ENCODE results near the gene GAK. TPM values are rescaled to one million over a fixed set of nuclear protein-coding genes. Genes with fewer than 3 reads are reported as not detected.

GAK gene
- total RNA-seq, 2 donors from 2014 or later: 104 to 121 TPM

GRCh38 chr4:898123-898522 is 34.0 kb downstream of the GAK start:
- Histone ChIP-seq H3K27ac (ENCODE audit: low read depth, low read length) (no peak overlapping the region), H3K36me3 (ENCODE audit: control insufficient read depth, insufficient read depth, low read length) (peaks cover 9% of the 10 kb centered on the region), H3K27me3 (ENCODE audit: control insufficient read depth, insufficient read depth, low read length, poor library complexity, severe bottlenecking) (no peaks in the 10 kb centered on the region), H3K4me1 (ENCODE audit: control insufficient read depth, insufficient read depth, low read length) (no peaks in the 10 kb centered on the region), H3K9ac (ENCODE audit: extremely low read depth, low read length, poor library complexity, severe bottlenecking) (no peak overlapping the region), H3K9me3 (ENCODE audit: control insufficient read depth, low read length) (no peaks in the 10 kb centered on the region), H3K4me3 (ENCODE audit: low read length) (no peak overlapping the region)
- DNase-seq: no peak
- Mint-ChIP-seq H3K36me3 (ENCODE audit: low read depth) (peaks cover 44% of the 10 kb centered on the region), H3K27ac (no peak overlapping the region), H3K9me3 (no peaks in the 10 kb centered on the region), H3K4me1 (peaks cover 5% of the 10 kb centered on the region), H3K27me3 (ENCODE audit: insufficient read depth) (no peaks in the 10 kb centered on the region), H3K4me3 (no peak overlapping the region)
- no peak for TF ChIP-seq CTCF (conservative IDR thresholded peaks at IDR 0.05)
- 97% methylated on average over 9 to 15 of the region's 15 CpGs for WGBS, 2 experiments (ENCODE audit: insufficient coverage in 1 of 2, insufficient read length in 1 of 2)

GRCh38 chr4:896630-897029 is 35.5 kb downstream of the GAK start:
- no peak overlapping the region for H3K27ac ChIP-seq (ENCODE audit: low read depth, low read length)
- H3K27me3 ChIP-seq (ENCODE audit: control insufficient read depth, insufficient read depth, low read length, poor library complexity, severe bottlenecking): no peaks in the 10 kb centered on the region
- no peaks in the 10 kb centered on the region for H3K9me3 Mint-ChIP-seq
- peaks cover 41% of the 10 kb centered on the region for H3K36me3 Mint-ChIP-seq (ENCODE audit: low read depth)
- H3K4me1 Mint-ChIP-seq: no peaks in the 10 kb centered on the region
- no peak overlapping the region for H3K9ac ChIP-seq (ENCODE audit: extremely low read depth, low read length, poor library complexity, severe bottlenecking)
- no peaks in the 10 kb centered on the region for H3K4me1 ChIP-seq (ENCODE audit: control insufficient read depth, insufficient read depth, low read length)
- no peak for DNase-seq
- H3K36me3 ChIP-seq (ENCODE audit: control insufficient read depth, insufficient read depth, low read length): peaks cover 13% of the 10 kb centered on the region
- no peaks in the 10 kb centered on the region for H3K27me3 Mint-ChIP-seq (ENCODE audit: insufficient read depth)
- no peak for TF ChIP-seq CTCF (conservative IDR thresholded peaks at IDR 0.05)
- peak overlapping the region; percentile 80 for H3K27ac Mint-ChIP-seq
- no peak overlapping the region for H3K4me3 Mint-ChIP-seq
- H3K4me3 ChIP-seq (ENCODE audit: low read length): no peak overlapping the region
- no peaks in the 10 kb centered on the region for H3K9me3 ChIP-seq (ENCODE audit: control insufficient read depth, low read length)
- WGBS, 2 experiments (ENCODE audit: insufficient coverage in 1 of 2, insufficient read length in 1 of 2): 94 to 95% methylated on average over 17 to 20 of the region's 20 CpGs

GRCh38 chr4:896216-896615 is 35.9 kb downstream of the GAK start:
- H3K36me3 Mint-ChIP-seq (ENCODE audit: low read depth): peaks cover 40% of the 10 kb centered on the region
- H3K27me3 ChIP-seq (ENCODE audit: control insufficient read depth, insufficient read depth, low read length, poor library complexity, severe bottlenecking): no peaks in the 10 kb centered on the region
- no peaks in the 10 kb centered on the region for H3K9me3 Mint-ChIP-seq
- H3K4me3 Mint-ChIP-seq: no peak overlapping the region
- H3K27ac Mint-ChIP-seq: no peak overlapping the region
- TF ChIP-seq CTCF (conservative IDR thresholded peaks at IDR 0.05): peak; percentile 62
- no peak overlapping the region for H3K4me3 ChIP-seq (ENCODE audit: low read length)
- no peaks in the 10 kb centered on the region for H3K4me1 Mint-ChIP-seq
- peaks cover 13% of the 10 kb centered on the region for H3K36me3 ChIP-seq (ENCODE audit: control insufficient read depth, insufficient read depth, low read length)
- WGBS, 2 experiments (ENCODE audit: insufficient coverage in 1 of 2, insufficient read length in 1 of 2): 95% methylated on average over 8 to 13 of the region's 13 CpGs
- H3K4me1 ChIP-seq (ENCODE audit: control insufficient read depth, insufficient read depth, low read length): no peaks in the 10 kb centered on the region
- H3K27me3 Mint-ChIP-seq (ENCODE audit: insufficient read depth): no peaks in the 10 kb centered on the region
- H3K9me3 ChIP-seq (ENCODE audit: control insufficient read depth, low read length): no peaks in the 10 kb centered on the region
- H3K9ac ChIP-seq (ENCODE audit: extremely low read depth, low read length, poor library complexity, severe bottlenecking): no peak overlapping the region
- no peak for DNase-seq
- no peak overlapping the region for H3K27ac ChIP-seq (ENCODE audit: low read depth, low read length)
